ENCODE data around the gene CAMSAP3. TPM values are rescaled to one million over a fixed set of nuclear protein-coding genes. Genes with fewer than 3 reads are reported as not detected.

The CAMSAP3 gene
- total RNA-seq, 4 donors from 2014 or later: 75.3 to 174 (median 110) TPM

DNA sequence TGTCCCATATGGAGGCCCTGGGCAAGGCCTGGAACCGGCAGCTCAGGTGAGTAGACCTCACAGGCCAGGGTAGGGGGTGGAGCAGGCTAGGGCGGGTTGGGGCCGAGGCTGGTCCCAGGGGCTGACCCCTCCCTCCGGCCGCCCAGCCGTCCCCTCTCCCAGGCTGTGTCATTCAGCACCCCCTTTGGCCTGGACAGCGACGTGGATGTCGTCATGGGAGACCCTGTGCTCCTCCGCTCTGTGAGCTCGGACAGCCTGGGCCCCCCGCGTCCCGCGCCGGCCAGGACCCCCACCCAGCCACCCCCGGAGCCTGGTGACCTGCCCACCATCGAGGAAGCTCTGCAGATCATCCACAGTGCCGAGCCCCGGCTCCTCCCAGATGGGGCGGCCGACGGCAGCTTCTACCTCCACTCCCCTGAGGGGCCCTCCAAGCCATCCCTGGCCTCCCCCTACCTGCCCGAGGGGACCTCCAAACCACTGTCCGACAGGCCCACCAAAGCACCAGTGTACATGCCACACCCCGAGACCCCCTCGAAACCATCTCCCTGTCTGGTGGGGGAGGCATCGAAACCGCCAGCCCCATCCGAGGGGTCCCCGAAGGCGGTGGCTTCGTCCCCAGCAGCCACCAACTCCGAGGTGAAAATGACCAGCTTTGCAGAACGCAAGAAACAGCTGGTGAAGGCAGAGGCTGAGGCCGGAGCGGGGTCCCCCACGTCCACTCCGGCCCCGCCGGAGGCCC is 16.0 kb downstream of the CAMSAP3 start:
- DNase-seq (ENCODE audit: low spot score in 2 of 2): no peak
- 89 to 94% methylated on average over 31 of the region's 41 CpGs for WGBS, 2 donors
- TF ChIP-seq POLR2A (IDR thresholded peaks at IDR 0.05): no peak
- TF ChIP-seq, protein P1, sequence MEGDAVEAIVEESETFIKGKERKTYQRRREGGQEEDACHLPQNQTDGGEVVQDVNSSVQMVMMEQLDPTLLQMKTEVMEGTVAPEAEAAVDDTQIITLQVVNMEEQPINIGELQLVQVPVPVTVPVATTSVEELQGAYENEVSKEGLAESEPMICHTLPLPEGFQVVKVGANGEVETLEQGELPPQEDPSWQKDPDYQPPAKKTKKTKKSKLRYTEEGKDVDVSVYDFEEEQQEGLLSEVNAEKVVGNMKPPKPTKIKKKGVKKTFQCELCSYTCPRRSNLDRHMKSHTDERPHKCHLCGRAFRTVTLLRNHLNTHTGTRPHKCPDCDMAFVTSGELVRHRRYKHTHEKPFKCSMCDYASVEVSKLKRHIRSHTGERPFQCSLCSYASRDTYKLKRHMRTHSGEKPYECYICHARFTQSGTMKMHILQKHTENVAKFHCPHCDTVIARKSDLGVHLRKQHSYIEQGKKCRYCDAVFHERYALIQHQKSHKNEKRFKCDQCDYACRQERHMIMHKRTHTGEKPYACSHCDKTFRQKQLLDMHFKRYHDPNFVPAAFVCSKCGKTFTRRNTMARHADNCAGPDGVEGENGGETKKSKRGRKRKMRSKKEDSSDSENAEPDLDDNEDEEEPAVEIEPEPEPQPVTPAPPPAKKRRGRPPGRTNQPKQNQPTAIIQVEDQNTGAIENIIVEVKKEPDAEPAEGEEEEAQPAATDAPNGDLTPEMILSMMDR (IDR thresholded peaks at IDR 0.05): no peak
- H3K4me3 ChIP-seq (ENCODE audit: low read depth, poor library complexity, severe bottlenecking): no peak overlapping the region
- intact Hi-C loops (cut with DNase I; ENCODE audit: low total_unique reads): no loop called here

DNA sequence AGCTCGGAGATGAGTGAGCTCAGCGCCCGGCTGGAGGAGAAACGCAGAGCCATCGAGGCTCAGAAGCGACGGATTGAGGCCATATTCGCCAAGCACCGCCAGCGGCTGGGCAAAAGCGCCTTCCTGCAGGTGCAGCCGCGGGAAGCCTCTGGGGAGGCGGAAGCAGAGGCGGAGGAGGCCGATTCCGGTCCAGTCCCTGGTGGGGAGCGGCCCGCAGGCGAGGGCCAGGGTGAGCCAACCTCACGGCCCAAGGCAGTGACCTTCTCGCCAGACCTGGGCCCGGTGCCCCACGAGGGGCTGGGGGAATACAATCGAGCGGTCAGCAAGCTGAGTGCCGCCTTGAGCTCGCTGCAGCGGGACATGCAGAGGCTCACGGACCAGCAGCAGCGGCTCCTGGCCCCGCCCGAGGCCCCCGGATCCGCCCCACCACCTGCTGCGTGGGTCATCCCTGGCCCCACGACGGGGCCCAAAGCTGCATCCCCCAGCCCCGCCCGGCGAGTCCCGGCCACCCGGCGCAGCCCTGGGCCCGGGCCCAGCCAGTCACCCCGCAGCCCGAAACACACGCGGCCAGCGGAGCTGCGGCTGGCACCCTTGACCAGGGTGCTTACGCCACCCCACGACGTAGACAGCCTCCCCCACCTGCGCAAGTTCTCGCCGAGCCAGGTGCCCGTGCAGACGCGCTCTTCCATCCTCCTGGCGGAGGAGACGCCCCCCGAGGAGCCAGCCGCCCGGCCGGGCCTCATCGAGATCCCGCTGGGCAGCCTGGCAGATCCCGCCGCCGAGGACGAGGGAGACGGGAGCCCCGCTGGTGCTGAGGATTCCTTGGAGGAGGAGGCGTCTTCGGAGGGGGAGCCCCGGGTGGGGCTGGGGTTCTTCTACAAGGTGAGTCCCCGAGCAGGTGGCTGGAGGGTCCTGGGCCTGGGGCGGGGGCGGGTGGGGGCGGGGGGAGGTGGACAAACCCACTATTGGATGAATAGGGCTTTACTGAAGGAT is 16.9 kb downstream of the CAMSAP3 start:
- intact Hi-C loops (cut with DNase I; ENCODE audit: low total_unique reads): no loop called here
- 90 to 92% methylated on average over 60 to 70 of the region's 81 CpGs for WGBS, 2 donors
- no peak for DNase-seq (ENCODE audit: low spot score in 2 of 2)
- TF ChIP-seq, protein P1 (IDR thresholded peaks at IDR 0.05): no peak
- no peak for TF ChIP-seq POLR2A (IDR thresholded peaks at IDR 0.05)
- no peak overlapping the region for H3K4me3 ChIP-seq (ENCODE audit: low read depth, poor library complexity, severe bottlenecking)

DNA sequence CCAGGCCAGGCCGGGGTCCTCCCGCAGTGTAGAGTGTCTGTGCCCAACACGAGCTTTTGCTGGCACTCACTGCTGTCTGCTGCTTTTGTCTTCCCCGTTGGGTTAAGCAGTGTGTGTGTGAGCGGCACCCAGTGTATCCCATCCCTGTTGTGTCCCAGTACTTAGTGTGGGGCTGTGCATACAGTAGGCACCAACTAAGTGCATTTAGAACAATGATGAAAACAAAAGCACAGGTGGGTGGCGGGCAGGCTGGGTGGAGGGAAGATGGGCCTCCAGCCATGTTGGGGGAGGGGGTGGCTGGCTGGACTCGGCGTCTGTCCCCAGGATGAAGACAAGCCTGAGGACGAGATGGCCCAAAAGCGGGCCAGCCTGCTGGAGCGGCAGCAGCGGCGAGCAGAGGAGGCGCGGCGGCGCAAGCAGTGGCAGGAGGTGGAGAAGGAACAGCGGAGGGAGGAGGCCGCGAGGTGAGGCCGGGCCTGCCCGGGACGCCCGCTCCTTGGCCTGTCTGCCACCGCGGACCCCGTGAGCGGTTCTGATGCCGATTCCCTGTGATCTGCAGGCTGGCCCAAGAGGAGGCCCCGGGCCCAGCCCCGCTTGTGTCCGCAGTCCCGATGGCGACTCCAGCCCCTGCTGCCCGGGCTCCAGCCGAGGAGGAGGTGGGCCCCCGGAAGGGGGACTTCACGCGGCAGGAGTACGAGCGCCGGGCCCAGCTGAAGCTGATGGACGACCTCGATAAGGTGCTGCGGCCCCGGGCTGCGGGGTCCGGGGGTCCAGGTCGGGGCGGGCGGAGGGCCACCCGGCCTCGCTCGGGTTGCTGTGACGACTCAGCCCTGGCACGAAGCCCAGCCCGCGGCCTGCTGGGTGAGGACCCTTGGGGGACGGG is 19.4 kb downstream of the CAMSAP3 start:
- no peak overlapping the region for H3K4me3 ChIP-seq (ENCODE audit: low read depth, poor library complexity, severe bottlenecking)
- TF ChIP-seq, protein P1 (IDR thresholded peaks at IDR 0.05): no peak
- TF ChIP-seq POLR2A (IDR thresholded peaks at IDR 0.05): no peak
- 88 to 91% methylated on average over 50 to 59 of the region's 59 CpGs for WGBS, 2 donors
- intact Hi-C loops (cut with DNase I; ENCODE audit: low total_unique reads): no loop called here
- DNase-seq (ENCODE audit: low spot score in 2 of 2): no peak

DNA sequence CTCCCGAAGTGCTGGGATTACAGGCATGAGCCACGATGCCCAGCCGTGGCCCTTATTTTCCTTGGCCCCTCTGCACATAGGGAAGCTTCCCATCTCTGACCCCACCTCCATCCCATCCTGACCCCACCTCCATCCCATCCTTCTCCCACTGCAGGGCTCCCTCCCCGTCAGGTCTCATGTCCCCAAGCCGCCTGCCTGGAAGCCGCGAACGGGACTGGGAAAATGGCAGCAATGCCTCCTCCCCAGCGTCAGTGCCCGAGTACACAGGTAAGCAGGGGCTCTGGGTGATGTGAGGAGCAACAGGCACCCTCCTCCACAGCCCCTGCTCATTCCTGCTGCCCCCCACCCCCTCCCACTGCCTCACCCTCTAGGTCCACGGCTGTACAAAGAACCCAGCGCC is 21.5 kb downstream of the CAMSAP3 start:
- intact Hi-C loops (cut with DNase I; ENCODE audit: low total_unique reads): no loop called here
- WGBS, 2 donors: 89 to 93% methylated on average over 12 of the region's 12 CpGs
- TF ChIP-seq, protein P1 (IDR thresholded peaks at IDR 0.05): no peak
- no peak for TF ChIP-seq POLR2A (IDR thresholded peaks at IDR 0.05)
- no peak for DNase-seq (ENCODE audit: low spot score in 2 of 2)
- H3K4me3 ChIP-seq (ENCODE audit: low read depth, poor library complexity, severe bottlenecking): no peak overlapping the region

DNA sequence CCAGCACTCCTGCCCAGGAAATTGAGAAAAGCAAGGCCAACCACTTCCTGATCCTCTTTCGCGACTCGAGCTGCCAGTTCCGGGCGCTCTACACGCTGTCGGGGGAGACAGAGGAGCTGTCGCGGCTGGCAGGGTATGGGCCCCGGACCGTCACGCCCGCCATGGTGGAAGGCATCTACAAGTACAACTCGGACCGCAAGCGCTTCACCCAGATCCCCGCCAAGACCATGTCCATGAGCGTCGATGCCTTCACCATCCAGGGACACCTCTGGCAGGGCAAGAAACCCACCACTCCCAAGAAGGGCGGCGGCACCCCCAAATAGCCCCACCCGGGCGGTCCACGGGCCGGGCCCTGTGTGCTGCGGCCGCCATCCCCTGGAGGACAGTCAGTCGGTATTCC is 22.1 kb downstream of the CAMSAP3 start:
- no peak for DNase-seq (ENCODE audit: low spot score in 2 of 2)
- WGBS, 2 donors: 81 to 88% methylated on average over 18 to 28 of the region's 28 CpGs
- no peak overlapping the region for H3K4me3 ChIP-seq (ENCODE audit: low read depth, poor library complexity, severe bottlenecking)
- intact Hi-C loops (cut with DNase I; ENCODE audit: low total_unique reads): no loop called here
- TF ChIP-seq POLR2A (IDR thresholded peaks at IDR 0.05): no peak
- TF ChIP-seq, protein P1 (IDR thresholded peaks at IDR 0.05): no peak
